Upper lobe of left lung (tissue), 4 donors: ENCODE data around the gene XRCC4.

Experiments
- CTCF ChIP-seq, 6 experiments: fragments of 450-650 bp in 4 of 6; fragments of 200-600 bp in 2 of 6; sonication (generic) in 2 of 6; IDR thresholded peaks; one replicate each; pipeline ENCODE4 v1.5.1; 2016 to 2019; ENCODE audit warnings: antibody characterized with exemption in 6 of 6
- POLR2A ChIP-seq, 4 donors: fragments of 450-650 bp; IDR thresholded peaks; one replicate each; pipeline ENCODE4 v1.5.1; 2016 to 2017; ENCODE audit warnings: antibody characterized with exemption in 4 of 4, mild to moderate bottlenecking in 2 of 4

- TF ChIP-seq CTCF (IDR thresholded peaks at IDR 0.05) (no peak), POLR2A (IDR thresholded peaks at IDR 0.05) (no peak)
Observed at GRCh38 chr5:83376461-83376860, 299.1 kb downstream of the XRCC4 start.
